ENCODE measurements around the gene CDK12.
"Not testable (repeated sequence)": the region's sequence is repeated elsewhere in the genome, so short reads cannot be mapped to it uniquely, and the experiment has no call there.

CDK12 gene

GRCh38 chr17:39461113-39461925 is at the start of gene CDK12:
TSS of gene CDK12 (plus strand) at chr17:39461486. CDS start at chr17:39462072, 586 bp downstream.
- DNase-seq, result peak; percentile 99

GRCh38 chr17:39416141-39416540 is 45.1 kb upstream of the CDK12 start:
- DNase-seq, result no peak

GRCh38 chr17:39429600-39429999 is 31.7 kb upstream of the CDK12 start:
- no peak for DNase-seq

- not testable (repeated sequence) for DNase-seq
These were observed 21.4 kb upstream of the CDK12 start for GRCh38 chr17:39439868-39440267.

GRCh38 chr17:39443326-39443725 is 18.0 kb upstream of the CDK12 start:
- DNase-seq, result no peak

- no peak for DNase-seq
These were observed 13.7 kb upstream of the CDK12 start for GRCh38 chr17:39447561-39447960.

- no peak for DNase-seq
These were observed 11.2 kb upstream of the CDK12 start for GRCh38 chr17:39450051-39450450.

- DNase-seq, result peak; percentile 97
These were observed 10.3 kb upstream of the CDK12 start, which contains the start of gene MED1 for GRCh38 chr17:39450847-39451581. TSS of gene MED1 (minus strand) at chr17:39451263. CDS start at chr17:39451062, 201 bp downstream.

- DNase-seq, result no peak
These were observed 5.4 kb upstream of the CDK12 start for GRCh38 chr17:39455919-39456318.

- DNase-seq, result no peak
These were observed 762 bp downstream of the CDK12 start for GRCh38 chr17:39461926-39462569.

GRCh38 chr17:39462631-39463375 is 1.5 kb downstream of the CDK12 start:
- DNase-seq, result no peak

GRCh38 chr17:39464639-39465181 is 3.4 kb downstream of the CDK12 start:
- not testable (repeated sequence) for DNase-seq

GRCh38 chr17:39468610-39469009 is 7.3 kb downstream of the CDK12 start:
- DNase-seq, result not testable (repeated sequence)

- no peak for DNase-seq
These were observed 12.0 kb downstream of the CDK12 start for GRCh38 chr17:39473310-39473709.

- DNase-seq, result not testable (repeated sequence)
These were observed 18.3 kb downstream of the CDK12 start for GRCh38 chr17:39479631-39480030.

- DNase-seq, result no peak
These were observed 22.2 kb downstream of the CDK12 start for GRCh38 chr17:39483506-39483905.

- no peak for DNase-seq
These were observed 22.9 kb downstream of the CDK12 start for GRCh38 chr17:39484178-39484577.

- DNase-seq, result no peak
These were observed 24.3 kb downstream of the CDK12 start for GRCh38 chr17:39485555-39485954.

GRCh38 chr17:39486242-39486641 is 25.0 kb downstream of the CDK12 start:
- no peak for DNase-seq

- not testable (repeated sequence) for DNase-seq
These were observed 26.2 kb downstream of the CDK12 start for GRCh38 chr17:39487490-39487889.

- no peak for DNase-seq
These were observed 26.7 kb downstream of the CDK12 start for GRCh38 chr17:39487946-39488345.

- not testable (repeated sequence) for DNase-seq
These were observed 35.6 kb downstream of the CDK12 start for GRCh38 chr17:39496921-39497320.
